Smooth muscle cell of the brain vasculature (primary cell): ENCODE data around the gene DOK7.

Experiments
- DNase-seq: peaks from one replicate; pipeline ENCODE4 v3.0.0-alpha.2; 2012; ENCODE audit warnings: low read depth, low spot score

Gene DOK7

GRCh38 chr4:3427706-3428446, 35.2 kb upstream of the DOK7 start:
- no peak for DNase-seq

DNA sequence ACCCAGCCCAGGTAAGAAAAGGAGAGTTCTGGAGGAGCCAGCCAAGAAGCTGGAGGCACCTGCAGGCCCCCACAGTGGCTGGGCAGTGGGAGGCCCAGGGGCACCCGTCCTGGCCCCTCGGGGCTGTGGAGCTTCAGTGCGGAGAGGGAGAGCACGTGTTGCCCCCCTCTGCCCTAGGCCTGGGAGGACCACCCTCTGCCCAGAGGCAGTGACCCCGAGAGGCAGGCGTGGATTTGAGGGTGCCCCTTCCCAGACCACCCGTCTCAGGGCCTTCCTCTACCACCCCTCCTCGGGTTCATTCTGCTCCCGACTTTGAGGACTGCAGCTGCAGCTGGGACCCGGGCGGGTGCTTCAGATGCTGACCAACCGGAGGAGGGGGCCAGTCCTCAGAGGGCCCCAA, 33.5 kb upstream of the DOK7 start:
- DNase-seq: no peak

GRCh38 chr4:3430524-3430923, 32.6 kb upstream of the DOK7 start:
- DNase-seq: no peak

- DNase-seq: no peak
These were observed 31.6 kb upstream of the DOK7 start for GRCh38 chr4:3431446-3431993.

GRCh38 chr4:3432381-3432790, 30.7 kb upstream of the DOK7 start:
- no peak for DNase-seq

DNA sequence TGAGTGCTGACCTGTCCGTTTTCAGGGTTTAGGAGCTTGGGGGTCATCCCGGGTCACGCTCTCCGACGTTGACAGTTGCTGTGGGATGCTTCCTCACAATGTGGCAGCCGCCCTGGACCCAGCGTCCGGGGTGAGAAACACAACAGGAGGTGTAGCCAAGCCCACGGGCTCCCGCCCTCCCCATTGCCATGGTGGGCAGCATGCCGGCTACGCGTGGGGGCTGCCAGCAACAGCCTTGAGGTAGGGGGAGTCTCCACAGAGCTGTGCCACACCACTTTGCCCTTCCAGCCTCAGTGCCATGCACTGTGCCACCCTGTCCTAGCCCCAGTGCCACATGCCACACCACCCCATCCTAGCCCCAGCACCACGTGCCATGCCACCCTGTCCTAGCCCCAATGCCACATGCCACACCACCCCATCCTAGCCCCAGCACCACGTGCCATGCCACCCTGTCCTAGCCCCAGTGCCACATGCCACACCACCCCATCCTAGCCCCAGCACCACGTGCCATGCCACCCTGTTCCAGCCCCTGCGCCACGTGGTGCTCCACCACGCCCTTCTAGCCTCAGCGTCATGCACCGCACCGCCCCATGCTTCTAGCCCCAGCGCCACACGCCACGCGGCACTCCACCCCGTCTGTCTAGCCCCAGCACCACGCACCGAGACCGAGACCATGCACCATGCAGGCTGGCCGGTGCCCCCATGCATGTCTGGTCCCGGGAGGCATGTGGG, 29.8 kb upstream of the DOK7 start:
- no peak for DNase-seq

GRCh38 chr4:3434881-3435685, 28.0 kb upstream of the DOK7 start:
- DNase-seq: no peak

DNA sequence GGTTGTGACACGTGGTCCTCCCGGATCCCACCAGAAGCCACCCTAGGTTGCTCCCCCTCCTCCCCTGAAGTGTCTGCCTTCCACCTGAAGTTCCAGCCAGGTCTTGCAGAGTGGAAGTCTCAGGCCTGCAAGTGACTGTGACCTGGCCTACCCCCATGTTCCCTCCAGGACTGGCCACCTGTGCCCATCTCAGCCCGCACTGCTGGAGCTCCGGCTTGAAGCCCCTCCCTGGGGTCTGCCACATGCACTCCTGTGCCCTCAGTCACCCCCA, 27.5 kb upstream of the DOK7 start:
- DNase-seq: no peak

DNA sequence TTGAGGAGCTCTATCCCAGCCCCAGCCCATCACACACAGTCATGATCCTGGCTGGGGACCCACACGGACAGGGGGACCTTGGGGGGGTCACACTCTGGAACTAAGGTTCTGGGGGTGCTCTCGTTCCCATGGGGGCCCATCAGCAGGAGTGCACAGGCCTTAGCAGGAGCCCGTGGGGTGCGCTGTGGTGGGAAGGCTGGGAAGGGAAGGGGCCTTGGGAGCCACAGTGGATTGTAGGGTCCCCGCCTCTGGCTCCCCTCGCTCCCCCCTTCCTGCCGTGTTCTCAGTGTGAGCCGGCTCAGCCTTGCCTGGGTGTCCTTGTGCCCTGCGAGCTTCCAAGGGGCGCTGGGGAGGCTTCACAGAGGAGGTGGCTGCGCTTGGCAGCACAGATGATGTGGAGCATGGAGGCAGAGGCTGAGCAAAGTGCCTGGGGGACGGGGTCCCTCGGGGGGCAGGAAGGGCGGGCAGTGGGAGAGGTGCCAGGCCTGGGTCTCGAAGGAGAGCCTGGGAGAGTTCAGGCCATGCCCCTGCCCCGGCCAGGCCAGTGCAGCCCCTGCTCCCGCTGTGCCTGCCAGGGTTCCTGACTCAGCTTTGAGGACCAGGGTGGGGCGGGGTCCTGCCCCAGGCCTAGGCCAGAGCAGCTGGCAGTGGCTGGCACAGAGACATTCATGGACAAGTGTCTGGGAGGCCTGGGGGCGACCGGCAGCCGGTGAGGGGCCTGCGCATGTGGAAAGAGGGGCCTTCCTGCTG, 26.9 kb upstream of the DOK7 start:
- DNase-seq: no peak

DNA sequence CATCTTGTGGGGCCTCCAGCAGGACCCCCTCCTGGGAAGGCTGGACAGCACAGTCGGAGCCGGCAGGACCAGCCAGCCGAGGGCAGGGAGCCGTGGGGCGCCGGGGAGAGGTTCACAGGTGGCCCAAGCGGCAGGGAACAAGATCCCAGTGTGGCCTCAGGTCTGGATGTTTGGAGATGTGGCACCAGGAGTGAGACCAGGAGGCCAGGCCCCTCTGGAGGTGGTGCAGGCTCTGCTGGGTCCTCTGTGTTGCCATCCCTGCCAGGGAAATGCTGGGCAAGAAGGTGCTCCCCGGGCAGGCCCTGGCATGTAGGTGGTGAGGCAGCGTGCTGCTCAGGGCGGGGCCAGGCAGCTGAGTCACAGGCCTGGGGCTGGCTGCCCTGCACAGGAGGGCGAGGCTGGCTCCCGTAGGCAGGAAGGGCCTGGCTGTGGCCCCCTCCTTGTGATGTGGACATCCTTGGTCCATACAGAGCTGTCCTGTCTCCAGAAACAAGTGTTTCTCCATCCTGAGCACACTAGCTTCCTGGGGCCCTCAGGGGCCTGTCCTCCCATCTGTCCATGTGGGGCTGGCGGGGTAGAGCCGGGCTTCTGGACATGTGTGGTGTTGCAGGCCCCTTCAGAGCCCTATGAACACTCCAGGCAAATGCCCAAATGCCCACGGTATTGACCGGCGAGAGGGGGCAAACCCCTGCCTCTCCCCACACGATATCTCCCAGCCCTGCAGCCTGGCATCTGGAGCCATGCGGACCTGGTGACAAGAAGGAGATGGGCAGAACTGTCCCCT, 26.1 kb upstream of the DOK7 start:
- DNase-seq: no peak

DNA sequence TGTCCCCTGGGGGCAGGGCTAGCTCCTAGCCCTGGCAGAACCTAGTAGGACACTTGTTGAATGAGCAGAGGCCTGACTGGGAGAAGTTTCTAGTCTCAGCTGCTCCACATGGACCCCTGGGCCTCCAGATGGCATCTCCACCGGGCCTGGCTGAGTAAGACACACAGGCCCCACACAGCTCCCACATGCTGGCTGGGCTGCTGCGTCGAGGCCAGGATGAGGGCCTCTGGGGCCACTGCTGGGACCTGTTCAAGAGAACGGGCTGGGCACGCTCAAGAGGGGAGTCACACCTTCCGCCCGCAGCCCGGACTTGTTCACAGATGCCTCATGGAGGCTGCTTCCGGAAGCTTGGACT, 25.5 kb upstream of the DOK7 start:
- DNase-seq: no peak

- no peak for DNase-seq
These were observed 24.9 kb upstream of the DOK7 start for GRCh38 chr4:3437998-3438846.

GRCh38 chr4:3438847-3439180, 24.3 kb upstream of the DOK7 start:
- DNase-seq: no peak

GRCh38 chr4:3439391-3439790, 23.7 kb upstream of the DOK7 start:
- no peak for DNase-seq

DNA sequence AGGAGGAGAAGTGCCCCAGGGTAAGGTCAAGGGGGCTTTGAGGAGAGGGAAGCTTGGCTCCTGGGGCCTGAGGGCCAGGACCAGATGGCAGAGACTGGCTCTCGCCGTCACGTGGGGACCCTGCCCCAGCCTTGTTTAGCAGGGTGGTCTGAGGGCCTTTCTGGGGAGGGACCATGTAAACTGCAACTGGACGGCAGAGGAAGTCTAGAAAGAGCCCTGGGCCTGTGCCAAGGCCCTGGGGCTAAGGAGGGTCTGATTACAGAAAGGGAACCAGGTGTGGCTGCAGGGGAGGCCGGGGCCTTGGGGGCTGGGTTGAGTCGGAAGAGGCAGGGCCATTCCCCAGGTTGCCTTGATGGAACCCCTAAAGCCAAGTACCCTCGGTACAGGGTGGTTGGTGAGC, 23.1 kb upstream of the DOK7 start:
- no peak for DNase-seq

- no peak for DNase-seq
These were observed 22.1 kb upstream of the DOK7 start for GRCh38 chr4:3440979-3441500.

DNA sequence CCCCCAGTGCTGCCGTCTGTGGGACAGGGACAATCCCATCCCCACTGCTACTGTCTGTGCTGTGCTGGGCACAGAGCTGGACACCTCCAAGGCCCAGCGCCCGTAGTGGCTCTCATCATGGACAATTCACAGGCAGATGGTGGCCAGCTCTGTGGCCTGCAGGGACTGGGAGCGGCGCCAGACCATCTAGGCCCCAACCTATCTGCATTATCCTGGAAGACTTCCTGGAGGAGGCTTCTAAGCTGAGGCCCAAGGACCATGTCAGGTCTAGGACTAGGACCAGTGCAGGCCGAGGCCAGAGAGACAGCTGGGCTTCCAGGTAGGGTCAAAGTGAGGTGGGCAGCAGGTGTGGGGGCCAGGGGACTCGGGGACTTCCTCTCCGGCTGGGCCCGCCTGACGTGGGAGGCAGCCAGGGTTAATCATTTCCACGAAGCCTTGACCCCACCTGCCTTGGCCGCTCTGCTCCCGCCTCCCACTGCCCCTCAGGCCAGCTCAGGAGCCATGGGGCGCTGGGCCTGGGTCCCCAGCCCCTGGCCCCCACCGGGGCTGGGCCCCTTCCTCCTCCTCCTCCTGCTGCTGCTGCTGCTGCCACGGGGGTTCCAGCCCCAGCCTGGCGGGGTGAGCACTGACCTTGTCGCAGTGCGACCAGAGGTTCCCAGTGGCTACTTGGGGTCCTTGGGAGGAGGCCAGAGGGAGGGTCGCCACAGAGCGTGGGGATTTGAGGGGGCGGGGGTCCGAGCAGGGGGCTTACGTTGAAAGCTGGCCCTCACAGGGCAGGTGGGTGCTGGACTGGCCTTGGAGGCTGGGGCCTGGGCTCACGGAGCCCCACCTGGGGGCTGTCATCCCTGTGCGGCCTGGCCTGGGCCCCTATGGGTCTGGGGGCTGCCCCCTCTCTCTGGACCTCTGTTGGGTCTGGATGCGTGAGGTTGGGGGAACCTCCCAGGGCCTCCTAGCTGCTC, 21.3 kb upstream of the DOK7 start, which contains the start of gene HGFAC:
Gene HGFAC (plus strand): TSS at position 468 of the 959 bp plus-strand sequence. CDS start 34 bp downstream, at position 502.
- no peak for DNase-seq

GRCh38 chr4:3442460-3442958, 20.6 kb upstream of the DOK7 start:
- DNase-seq: no peak
